ENCODE measurements around the gene PIGQ. TPM values are rescaled to one million over a fixed set of nuclear protein-coding genes. Genes with fewer than 3 reads are reported as not detected.

PIGQ gene
- total and polyA plus RNA-seq, 9 donors = 4.3 to 47.7 (median 39.5) TPM

GRCh38 chr16:543301-544164 is 26.2 kb upstream of the PIGQ start:
- Histone ChIP-seq H3K9me3 (no peaks in the 10 kb centered on the region), H3K4me3 (no peak overlapping the region), H3K27ac (no peak overlapping the region), H3K36me3 (no peaks in the 10 kb centered on the region), H3K27me3 (no peaks in the 10 kb centered on the region), H3K4me1 (ENCODE audit: insufficient read depth) (peaks cover 3% of the 10 kb centered on the region)
- intact Hi-C loops (cut with DNase I) = loop anchor here in 2 of 4 donors (10.0 kb wide), 1 partner anchor 121 kb away; the partner anchor contains the start of gene RHOT2 (in 2 of the 2)
- 86 to 93% (median 88%) methylated on average over 40 to 51 of the region's 51 CpGs for WGBS, 3 donors
- TF ChIP-seq EP300 (IDR thresholded peaks at IDR 0.05) (no peak), POLR2A (IDR thresholded peaks at IDR 0.05) (no peak)
- TF ChIP-seq, protein P1, sequence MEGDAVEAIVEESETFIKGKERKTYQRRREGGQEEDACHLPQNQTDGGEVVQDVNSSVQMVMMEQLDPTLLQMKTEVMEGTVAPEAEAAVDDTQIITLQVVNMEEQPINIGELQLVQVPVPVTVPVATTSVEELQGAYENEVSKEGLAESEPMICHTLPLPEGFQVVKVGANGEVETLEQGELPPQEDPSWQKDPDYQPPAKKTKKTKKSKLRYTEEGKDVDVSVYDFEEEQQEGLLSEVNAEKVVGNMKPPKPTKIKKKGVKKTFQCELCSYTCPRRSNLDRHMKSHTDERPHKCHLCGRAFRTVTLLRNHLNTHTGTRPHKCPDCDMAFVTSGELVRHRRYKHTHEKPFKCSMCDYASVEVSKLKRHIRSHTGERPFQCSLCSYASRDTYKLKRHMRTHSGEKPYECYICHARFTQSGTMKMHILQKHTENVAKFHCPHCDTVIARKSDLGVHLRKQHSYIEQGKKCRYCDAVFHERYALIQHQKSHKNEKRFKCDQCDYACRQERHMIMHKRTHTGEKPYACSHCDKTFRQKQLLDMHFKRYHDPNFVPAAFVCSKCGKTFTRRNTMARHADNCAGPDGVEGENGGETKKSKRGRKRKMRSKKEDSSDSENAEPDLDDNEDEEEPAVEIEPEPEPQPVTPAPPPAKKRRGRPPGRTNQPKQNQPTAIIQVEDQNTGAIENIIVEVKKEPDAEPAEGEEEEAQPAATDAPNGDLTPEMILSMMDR (IDR thresholded peaks at IDR 0.05) = no peak
- no peak for DNase-seq

GRCh38 chr16:544517-544916 is 25.3 kb upstream of the PIGQ start:
- no peak for DNase-seq
- WGBS, 3 donors = 70 to 86% (median 79%) methylated on average over 46 of the region's 46 CpGs
- H3K36me3 ChIP-seq = no peaks in the 10 kb centered on the region

GRCh38 chr16:546909-547770 is 22.6 kb upstream of the PIGQ start:
- TF ChIP-seq, protein P1 (IDR thresholded peaks at IDR 0.05) = peak; percentile 54 to 80 (median 79)
- TF ChIP-seq POLR2A (IDR thresholded peaks at IDR 0.05) = no peak
- peak overlapping the region; percentile 12 for H3K4me3 ChIP-seq
- intact Hi-C loops (cut with DNase I) = loop anchor here in 2 of 4 donors (10.0 kb wide), 1 partner anchor 118 kb away; the partner anchor contains the start of gene RHOT2 (in 2 of the 2)
- peak; percentile 88 to 95 (median 91) for DNase-seq
- peaks cover 3% of the 10 kb centered on the region for H3K4me1 ChIP-seq (ENCODE audit: insufficient read depth)
- no peaks in the 10 kb centered on the region for H3K9me3 ChIP-seq
- H3K27ac ChIP-seq = no peak overlapping the region
- WGBS, 3 donors = 41 to 57% (median 42%) methylated on average over 59 to 60 of the region's 60 CpGs
- no peaks in the 10 kb centered on the region for H3K36me3 ChIP-seq
- H3K27me3 ChIP-seq = no peaks in the 10 kb centered on the region

More at GRCh38 chr16:544517-544916, 25.3 kb upstream of the PIGQ start:
- no peak overlapping the region for H3K27ac ChIP-seq
- peaks cover 3% of the 10 kb centered on the region for H3K4me1 ChIP-seq (ENCODE audit: insufficient read depth)
- H3K27me3 ChIP-seq = no peaks in the 10 kb centered on the region
- TF ChIP-seq POLR2A (IDR thresholded peaks at IDR 0.05) (no peak), EP300 (IDR thresholded peaks at IDR 0.05) (no peak)
- TF ChIP-seq, protein P1 (IDR thresholded peaks at IDR 0.05) = no peak
- intact Hi-C loops (cut with DNase I) = loop anchor here in 2 of 4 donors (10.0 kb wide), 1 partner anchor 120 kb away; the partner anchor contains the start of gene RHOT2 (in 2 of the 2)
- no peak overlapping the region for H3K4me3 ChIP-seq
- no peaks in the 10 kb centered on the region for H3K9me3 ChIP-seq

DNA sequence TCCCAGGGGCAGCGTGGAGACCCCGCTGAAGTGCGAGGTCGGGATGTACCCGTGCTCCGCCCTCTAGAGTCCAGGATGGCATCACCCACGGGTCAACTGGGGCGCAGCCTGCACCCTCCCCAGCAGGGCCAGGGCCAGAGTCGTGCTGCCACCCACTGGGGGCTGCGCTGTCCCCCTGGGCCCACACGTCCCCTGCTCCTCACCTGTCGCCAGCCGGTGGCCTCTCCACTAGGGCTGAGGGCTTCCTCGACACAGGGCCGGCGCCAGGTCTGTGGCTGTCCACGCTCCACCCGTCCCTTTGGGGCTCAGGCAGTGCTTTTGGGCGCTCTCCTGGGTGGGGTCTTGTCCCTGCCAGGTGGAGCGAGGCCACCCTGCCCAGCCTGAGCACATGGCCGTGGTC is 21.2 kb upstream of the PIGQ start:
- H3K4me3 ChIP-seq = no peak overlapping the region
- H3K27me3 ChIP-seq = no peaks in the 10 kb centered on the region
- WGBS, 3 donors = 92 to 97% (median 93%) methylated on average over 20 to 21 of the region's 21 CpGs
- no peaks in the 10 kb centered on the region for H3K9me3 ChIP-seq
- no peak for DNase-seq
- H3K27ac ChIP-seq = no peak overlapping the region
- H3K4me1 ChIP-seq (ENCODE audit: insufficient read depth) = peaks cover 3% of the 10 kb centered on the region
- intact Hi-C loops (cut with DNase I) = loop anchor here in 2 of 4 donors (10.0 kb wide), 1 partner anchor 116 kb away; the partner anchor contains the start of gene RHOT2 (in 2 of the 2)
- H3K36me3 ChIP-seq = no peaks in the 10 kb centered on the region
- no peak for TF ChIP-seq POLR2A (IDR thresholded peaks at IDR 0.05)
- TF ChIP-seq, protein P1 (IDR thresholded peaks at IDR 0.05) = no peak
- no peak for TF ChIP-seq EP300 (IDR thresholded peaks at IDR 0.05)

Measured in ovary (tissue), 9 donors.